ENCODE measurements around the gene AGBL5.
"Not testable (repeated sequence)": the region's sequence is repeated elsewhere in the genome, so short reads cannot be mapped to it uniquely, and the experiment has no call there.

AGBL5 gene

DNA sequence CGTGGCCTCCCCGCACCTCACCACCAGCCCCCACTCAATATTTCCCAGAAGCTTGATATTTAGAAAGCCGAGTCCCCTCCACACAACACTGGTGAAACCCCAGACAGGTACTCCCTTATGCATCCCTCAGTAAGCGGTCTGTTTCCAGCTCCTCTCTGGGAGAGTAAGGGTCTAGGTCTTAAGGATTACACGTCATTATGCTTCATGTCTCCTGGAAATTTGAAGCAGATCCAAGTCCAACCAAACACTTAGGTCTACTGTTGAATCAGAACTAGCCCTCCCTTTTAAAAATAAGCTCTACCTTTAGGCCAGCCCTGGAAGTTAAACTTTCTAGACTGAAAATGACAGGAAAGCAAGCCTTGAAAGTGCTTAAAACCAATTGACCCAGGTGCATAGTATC, 21.5 kb downstream of the AGBL5 start:
- TF ChIP-seq, protein P1, sequence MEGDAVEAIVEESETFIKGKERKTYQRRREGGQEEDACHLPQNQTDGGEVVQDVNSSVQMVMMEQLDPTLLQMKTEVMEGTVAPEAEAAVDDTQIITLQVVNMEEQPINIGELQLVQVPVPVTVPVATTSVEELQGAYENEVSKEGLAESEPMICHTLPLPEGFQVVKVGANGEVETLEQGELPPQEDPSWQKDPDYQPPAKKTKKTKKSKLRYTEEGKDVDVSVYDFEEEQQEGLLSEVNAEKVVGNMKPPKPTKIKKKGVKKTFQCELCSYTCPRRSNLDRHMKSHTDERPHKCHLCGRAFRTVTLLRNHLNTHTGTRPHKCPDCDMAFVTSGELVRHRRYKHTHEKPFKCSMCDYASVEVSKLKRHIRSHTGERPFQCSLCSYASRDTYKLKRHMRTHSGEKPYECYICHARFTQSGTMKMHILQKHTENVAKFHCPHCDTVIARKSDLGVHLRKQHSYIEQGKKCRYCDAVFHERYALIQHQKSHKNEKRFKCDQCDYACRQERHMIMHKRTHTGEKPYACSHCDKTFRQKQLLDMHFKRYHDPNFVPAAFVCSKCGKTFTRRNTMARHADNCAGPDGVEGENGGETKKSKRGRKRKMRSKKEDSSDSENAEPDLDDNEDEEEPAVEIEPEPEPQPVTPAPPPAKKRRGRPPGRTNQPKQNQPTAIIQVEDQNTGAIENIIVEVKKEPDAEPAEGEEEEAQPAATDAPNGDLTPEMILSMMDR (IDR thresholded peaks at IDR 0.05; ENCODE audit: borderline replicate concordance, control extremely low read depth, extremely low read depth, insufficient read depth, missing control alignments): no peak
- in situ Hi-C loops (cut with MboI; ENCODE audit: low sequenced_read_pairs, unreplicated experiment): no loop called here
- DNase-seq (ENCODE audit: low spot score): no peak

DNA sequence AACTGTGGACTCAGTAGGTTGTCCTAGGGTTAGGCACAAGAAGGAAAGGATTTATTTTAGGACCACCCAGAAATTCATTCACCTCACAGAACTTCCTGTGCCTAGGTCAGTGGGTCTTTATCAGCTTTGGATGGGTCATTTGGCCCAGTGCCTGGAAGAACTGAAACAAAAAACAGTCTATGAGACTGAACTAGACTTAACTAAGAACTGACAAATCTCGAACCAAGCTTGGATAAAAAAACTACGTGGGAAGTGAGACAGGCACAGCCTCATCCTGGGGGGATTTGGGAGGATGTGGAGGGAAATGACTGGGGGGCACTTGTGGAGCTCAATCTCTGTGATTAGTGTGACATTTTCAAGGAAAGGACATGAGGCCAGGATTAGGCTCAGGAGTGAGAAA, 22.3 kb downstream of the AGBL5 start:
- DNase-seq (ENCODE audit: low spot score): no peak
- in situ Hi-C loops (cut with MboI; ENCODE audit: low sequenced_read_pairs, unreplicated experiment): no loop called here
- TF ChIP-seq, protein P1 (IDR thresholded peaks at IDR 0.05; ENCODE audit: borderline replicate concordance, control extremely low read depth, extremely low read depth, insufficient read depth, missing control alignments): no peak

DNA sequence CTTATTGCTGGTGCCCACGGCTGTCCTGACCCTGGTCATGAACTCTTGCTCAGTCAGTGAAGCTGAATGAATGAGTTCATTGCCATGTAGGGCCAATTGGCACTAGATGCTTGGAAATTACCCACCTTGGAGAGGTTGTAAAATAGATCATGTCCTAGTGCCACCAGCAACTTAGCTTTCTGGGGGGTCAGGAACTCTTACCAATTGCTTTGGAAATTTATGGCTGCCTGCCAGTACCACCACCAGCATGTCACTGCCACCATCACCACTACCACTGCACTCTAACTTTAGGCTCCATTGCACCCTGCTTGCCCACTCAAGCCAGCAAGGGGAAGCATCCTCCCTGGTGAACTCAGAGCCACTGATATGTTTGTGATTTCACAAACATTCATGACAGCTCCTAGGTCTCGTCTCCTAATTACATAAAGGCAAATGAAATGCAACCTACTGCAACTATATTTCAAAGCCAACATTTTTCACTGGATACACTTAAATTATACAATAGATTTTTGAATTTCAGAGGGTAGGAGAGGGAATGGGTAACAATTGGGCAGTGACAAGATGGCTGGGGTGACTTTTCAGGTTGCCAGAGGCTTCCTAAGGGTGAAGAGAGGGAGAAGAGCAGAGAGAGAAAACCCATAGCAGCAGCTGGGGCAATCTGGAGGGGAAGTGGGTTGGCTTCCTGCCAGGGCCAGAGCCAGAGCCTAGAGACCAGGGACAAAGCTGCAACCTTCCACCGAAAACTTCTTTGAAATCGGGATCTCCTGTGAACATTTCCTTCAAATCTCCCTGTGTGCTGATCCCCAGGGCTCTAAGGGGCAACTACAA, 23.5 kb downstream of the AGBL5 start:
- TF ChIP-seq, protein P1 (IDR thresholded peaks at IDR 0.05; ENCODE audit: borderline replicate concordance, control extremely low read depth, extremely low read depth, insufficient read depth, missing control alignments): no peak
- no peak for DNase-seq (ENCODE audit: low spot score)
- in situ Hi-C loops (cut with MboI; ENCODE audit: low sequenced_read_pairs, unreplicated experiment): no loop called here

DNA sequence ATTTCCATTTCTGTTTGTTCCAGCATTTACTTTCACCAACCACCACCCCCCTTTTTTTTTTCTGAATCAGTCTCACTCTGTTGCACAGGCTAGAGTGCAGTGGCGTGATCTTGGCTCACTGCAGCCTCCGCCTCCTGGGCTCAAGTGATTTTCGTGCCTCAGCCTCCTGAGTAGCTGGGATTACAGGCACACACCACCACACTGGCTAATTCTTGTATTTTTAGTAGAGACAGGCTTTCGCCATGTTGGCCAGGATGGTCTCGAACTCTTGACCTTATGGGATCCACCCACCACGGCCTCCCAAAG, 24.1 kb downstream of the AGBL5 start:
- DNase-seq (ENCODE audit: low spot score); in situ Hi-C loops (cut with MboI; ENCODE audit: low sequenced_read_pairs, unreplicated experiment): not testable (repeated sequence)

DNA sequence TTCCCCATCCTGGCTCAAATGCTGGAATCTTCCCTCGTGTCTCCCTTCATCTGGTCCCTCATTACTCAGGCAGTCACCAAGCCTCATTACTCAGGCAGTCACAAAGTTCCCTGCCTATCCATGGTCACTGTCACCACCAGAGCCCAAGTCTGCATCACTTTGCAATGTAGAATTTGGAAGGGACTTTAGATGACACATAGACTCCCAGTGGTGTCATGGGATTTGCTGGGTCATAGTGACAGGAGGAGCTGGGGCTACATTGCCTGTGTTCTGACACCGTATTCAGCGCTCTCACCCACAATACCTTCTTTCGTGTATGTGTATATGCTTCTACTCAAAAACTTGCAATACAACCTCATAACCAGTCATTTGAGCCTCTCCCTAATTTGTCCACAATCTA, 24.9 kb downstream of the AGBL5 start:
- TF ChIP-seq, protein P1 (IDR thresholded peaks at IDR 0.05; ENCODE audit: borderline replicate concordance, control extremely low read depth, extremely low read depth, insufficient read depth, missing control alignments): no peak
- no peak for DNase-seq (ENCODE audit: low spot score)
- in situ Hi-C loops (cut with MboI; ENCODE audit: low sequenced_read_pairs, unreplicated experiment): no loop called here

DNA sequence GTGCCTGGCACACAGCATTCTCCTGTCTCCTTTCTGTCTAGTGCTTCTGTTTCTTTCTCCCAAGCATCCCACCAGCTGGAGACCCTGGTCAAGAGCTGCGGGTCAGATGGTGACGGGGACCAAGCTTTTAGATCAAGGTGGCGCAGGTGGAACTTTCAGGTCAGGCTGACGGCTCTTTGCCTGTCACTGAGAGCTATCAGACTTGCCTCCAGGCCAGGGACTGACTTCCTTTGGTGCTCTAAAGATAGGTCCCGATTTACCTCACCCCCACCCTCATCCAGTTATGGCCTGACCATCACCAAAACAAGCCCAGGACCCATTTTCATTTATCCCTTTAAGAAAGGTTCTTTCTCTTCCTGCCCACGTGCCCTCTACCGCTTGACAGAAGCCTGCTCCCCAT, 25.8 kb downstream of the AGBL5 start:
- TF ChIP-seq, protein P1 (IDR thresholded peaks at IDR 0.05; ENCODE audit: borderline replicate concordance, control extremely low read depth, extremely low read depth, insufficient read depth, missing control alignments): no peak
- DNase-seq (ENCODE audit: low spot score): no peak
- in situ Hi-C loops (cut with MboI; ENCODE audit: low sequenced_read_pairs, unreplicated experiment): no loop called here

DNA sequence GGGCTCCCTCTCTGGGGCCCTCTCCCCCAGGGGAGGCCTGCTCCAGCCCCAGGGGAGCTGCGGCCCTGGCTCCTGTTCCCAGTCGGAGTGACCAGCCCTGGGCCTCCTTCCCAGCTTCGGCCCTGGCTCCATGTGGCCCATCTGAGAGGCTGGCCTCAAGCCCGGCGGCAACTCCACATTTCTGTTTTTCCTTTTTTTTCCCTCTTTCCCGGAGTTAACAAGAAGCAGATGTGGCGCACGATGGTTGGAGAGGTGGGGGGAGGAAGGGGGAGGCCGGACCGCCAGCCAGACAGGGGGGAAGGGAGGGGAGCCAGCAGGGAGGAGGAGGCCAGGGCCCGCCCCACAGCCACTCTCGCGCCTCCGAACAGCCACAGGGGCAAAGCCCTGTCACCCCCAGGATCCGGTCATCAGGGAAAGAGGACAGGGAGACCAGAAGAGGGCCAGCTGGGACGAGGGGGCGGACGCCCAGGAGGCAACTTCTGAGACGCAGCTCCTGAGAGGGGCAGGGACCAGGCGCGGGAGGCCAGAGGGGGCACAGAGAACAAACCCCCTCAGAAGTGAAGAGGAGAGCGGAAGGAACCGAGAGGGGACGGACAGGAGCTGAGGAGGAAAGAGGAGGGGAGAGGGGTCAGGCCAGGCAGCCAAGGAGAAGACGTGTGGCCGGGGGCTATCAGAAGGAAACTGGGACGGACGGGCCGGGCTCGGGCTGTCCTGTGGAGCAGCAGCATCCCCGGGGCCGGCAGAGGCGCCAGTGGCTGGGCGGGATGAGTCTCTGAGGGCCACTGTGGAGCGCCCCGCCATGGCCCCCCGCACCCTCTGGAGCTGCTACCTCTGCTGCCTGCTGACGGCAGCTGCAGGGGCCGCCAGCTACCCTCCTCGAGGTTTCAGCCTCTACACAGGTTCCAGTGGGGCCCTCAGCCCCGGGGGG, 27.1 kb downstream of the AGBL5 start, which contains the start of gene EMILIN1:
TSS of gene EMILIN1 (plus strand) at position 349 of the 928 bp plus-strand sequence. CDS start at position 800, 451 bp downstream.
- TF ChIP-seq, protein P1 (IDR thresholded peaks at IDR 0.05; ENCODE audit: borderline replicate concordance, control extremely low read depth, extremely low read depth, insufficient read depth, missing control alignments): no peak
- no peak for DNase-seq (ENCODE audit: low spot score)
- in situ Hi-C loops (cut with MboI; ENCODE audit: low sequenced_read_pairs, unreplicated experiment): no loop called here
